Retina (tissue), 1 donor: Measurements from ENCODE around the gene SKI.

ENCODE experiments used
- DNase-seq: peaks from one replicate; pipeline ENCODE4 v3.0.0-alpha.2; 2016

SKI gene

DNA sequence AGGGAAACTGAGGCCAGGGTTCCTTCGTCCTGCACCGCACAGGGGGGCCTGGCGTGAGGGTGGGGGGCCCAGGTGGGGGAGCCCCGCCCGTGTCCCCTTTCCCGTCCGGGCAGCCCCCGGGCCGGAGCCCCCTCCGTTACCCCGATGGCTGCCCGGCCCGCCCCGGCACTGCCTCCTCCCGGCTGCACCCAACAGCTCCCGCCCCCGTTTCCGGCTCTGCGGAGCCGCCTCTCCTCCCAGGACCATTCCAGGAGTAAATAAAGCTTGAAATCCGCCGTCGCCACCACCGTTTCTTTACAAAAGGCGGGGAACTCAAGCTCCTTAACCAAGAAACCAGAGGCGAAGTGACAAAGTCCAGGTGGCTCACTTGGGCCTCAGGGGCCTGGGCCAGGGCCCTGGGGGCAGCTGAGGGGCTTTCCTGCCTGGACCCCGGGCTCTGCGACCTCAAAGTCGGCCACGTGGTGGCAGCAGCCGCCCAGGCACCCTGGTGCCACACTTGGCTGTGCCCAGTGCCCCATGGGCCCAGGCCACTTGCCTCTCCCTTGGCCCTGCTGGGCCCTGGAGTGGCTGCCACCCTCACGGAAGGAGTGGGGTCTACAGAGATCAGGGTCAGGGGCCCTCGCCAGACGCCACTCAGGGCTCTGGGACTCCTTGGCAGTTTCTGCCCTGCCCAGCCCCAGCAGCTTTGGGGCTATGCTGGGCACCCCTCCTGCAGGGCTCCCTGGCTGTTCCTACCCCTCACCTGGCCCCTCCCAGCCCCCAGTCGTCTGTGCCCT is 33.0 kb upstream of the SKI start:
- peak; percentile 94 for DNase-seq

DNA sequence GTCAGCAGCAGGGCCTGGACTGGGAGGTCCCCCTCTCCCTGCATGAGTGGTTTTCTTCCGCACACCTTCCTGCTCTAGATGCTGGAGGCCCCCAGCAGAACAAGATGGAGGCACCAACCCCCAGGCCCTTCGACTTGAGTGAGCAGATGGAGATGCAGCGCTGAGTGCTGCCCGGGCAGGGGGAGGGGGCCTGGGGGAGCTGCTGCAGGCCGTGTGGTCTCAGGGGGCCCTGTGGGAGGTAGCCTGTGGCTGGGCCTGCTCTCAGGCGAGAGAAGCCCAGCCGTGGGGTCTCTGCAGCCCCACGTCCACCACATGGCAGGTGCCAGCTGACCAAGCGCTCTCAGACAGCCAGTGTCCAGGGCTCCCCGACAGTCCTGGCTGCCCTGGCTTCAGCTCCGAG is 32.3 kb upstream of the SKI start:
- peak; percentile 51 for DNase-seq

DNA sequence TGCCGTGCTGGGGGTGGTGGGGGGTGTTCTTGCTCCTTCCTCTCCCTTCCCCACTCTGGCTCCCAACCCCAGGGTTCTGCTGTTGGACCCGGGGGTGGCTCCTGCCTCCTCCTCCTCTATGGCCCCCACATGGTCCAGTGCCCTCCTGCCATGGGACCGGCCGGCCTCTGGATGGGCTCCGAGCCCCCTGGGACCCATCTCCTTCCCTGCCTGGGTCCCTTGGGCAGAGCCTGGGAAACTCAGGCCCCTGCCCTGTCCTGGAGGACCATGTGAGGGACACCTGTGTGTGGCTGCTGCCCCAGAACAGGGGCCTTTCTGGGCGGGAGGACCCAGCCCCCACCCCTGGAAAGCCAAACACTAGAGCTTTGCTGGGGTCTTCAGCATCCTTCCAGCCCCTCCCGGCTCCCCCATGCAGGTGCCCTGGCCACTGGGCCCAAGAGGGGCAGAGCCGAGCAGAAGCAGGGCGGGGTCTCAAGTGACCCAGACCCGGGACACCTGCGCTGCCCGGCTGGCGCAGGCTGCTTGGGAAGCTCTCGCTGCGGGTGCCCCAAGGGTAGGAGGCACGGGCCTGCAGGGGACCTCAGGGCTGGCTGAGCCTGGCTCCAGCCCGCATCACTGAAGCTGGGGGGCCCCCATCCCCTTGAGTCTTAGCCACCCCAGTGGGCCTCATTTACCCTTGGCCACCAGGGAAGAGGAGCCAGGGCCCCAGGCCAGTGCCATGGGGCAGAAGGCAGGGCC is 31.0 kb upstream of the SKI start:
- no peak for DNase-seq

DNA sequence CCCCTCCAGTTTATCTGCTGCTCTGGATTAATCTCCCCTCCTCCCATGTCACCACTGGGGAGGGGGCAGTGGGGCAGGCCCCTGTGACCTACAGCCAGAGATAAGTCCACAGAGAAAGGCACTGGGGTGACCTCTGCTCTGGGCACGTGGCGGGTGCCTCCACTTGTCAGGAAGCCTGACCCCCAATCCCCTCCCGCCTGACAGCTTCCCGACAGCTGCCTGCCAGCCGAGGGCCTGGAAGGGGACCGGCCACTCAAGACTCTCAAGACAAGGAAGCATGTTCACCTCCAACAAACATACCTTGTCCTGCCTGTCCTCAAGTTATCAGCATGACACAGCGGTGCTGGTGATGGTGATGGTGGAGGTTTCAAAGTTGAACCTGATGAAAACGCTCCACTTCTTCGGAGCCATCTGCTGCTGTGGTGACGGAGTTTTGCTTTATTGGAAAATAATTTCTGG is 30.4 kb upstream of the SKI start:
- no peak for DNase-seq

DNA sequence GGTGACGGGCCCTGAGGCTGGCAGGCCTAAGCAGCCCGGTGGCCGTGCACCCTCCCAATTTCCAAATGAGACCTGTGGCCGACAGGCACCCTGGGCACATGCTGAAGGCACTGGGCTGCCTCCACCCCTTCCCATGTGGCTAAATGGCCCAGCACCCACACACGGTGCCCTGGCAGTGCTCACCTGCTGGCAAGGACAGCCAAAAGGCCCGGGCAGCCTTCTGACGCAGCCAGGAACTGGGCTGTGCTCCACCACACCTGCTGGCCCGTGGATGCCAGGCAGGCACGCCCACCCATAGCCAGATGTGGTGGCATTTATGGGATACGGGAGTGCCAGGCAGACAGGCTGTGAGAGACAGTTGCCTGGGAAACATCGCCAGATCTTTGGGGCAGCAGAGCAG is 29.5 kb upstream of the SKI start:
- DNase-seq = no peak

DNA sequence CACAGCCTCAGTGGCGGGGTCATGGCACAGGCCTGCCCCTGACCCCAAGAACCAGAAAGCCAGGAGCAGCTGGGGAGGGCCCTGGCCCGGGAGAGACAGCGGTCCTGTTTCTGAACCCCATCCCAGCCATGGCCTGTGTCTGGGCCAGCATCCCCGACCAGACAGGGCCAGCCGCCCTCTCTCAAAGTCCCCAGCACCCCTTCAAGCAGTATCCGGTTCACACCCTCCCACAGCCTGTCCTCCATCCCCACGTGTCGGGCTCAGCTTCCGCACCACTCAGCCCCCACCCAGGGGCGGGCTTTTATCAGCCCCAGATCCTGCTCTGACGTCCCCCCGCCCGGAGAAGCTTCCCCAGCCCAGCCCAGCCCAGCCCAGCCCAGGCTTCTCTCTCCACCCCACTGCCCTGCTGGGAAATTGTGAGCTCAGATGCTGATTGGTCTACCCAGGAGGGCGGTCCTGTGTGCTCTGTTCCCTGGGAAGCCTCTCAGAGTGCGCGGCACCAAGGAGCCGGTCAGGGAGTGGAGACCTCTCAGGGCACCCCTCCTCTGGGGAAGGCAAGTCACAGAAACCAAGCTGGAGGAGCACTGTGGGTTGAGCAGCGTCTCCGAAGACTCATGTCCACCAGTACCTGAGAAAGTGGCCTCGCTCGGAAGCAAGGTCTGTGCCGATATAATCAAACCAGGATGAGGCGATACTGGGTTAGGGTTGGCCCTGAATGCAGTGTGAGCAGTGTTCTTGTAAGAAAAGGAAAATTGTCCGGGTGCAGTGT is 28.9 kb upstream of the SKI start:
- peak; percentile 69 for DNase-seq

DNA sequence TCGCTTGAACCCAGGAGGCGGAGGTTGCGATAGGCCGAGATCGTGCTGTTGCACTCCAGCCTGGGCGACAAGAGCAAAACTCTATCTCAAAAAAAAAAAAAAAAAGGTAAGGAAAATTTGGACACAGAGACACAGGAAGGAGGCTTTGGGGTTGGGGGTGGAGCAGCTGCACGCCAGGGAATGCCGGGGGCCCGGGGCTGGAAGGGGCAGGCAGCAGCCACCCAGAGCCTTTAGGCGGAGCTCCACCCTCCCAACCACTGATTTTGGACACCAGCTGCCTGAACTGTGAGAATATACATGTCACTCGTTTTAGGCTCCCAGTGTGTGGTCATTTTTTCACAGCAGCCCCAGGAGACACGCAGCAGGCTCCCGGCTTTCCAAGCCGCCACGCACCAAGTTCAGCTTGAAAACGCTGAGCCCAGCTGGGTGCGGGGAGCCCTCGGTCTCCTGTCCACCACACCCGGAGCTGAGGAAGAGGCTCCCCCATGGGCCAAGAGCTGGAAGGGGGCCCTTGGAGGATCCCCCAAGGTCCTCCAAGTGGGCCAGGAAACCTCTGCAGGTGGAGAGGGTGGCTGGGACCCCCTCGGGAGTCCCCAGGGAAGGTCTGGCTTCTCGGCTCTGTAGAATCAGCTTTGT is 27.7 kb upstream of the SKI start:
- no peak for DNase-seq

DNA sequence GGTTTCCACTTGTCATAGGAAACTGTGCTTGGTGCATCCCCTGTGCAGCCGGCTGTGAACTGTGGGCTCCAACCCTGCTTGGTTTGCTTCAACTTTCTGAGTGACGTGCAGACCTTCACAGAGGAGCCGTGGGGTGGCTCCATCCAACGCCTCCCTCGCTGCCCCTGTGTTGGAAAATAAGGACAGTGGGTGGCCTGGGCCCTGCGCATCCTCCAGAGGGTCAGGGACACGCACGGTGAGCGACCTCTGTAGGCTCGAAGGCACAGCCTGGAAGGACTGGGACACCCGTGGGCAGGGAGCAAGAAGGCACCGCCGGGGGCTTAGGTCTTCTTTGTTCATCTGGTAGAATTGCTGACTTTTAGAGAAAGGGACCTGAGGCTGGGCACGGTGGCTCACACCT is 27.1 kb upstream of the SKI start:
- no peak for DNase-seq

DNA sequence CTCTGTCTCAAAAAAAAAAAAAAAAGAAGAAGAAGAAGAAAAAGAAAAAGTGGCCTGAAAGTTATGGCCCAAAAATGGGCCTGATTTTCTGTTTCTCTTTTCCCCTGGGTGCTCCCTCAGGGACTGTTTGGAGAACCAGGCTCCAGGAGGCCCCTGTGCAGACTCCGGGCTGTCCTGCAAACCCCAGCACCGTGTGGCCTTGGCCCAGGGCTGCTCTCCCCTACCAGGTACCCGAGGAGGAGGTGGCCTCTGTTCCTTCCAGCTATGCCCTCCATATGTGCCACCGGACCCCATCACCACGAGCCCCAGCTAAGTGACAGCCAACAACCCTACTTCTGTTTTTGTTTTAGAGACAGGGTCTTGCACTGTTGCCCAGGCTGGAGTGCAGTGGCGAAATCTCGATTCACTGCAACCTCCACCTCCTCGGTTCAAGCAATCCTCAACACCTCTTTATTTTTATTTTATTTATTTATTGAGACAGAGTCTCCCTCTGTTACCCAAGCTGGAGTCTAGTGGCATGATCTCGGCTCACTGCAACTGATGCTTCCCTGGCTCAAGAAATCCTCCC is 26.0 kb upstream of the SKI start:
- DNase-seq = no peak

DNA sequence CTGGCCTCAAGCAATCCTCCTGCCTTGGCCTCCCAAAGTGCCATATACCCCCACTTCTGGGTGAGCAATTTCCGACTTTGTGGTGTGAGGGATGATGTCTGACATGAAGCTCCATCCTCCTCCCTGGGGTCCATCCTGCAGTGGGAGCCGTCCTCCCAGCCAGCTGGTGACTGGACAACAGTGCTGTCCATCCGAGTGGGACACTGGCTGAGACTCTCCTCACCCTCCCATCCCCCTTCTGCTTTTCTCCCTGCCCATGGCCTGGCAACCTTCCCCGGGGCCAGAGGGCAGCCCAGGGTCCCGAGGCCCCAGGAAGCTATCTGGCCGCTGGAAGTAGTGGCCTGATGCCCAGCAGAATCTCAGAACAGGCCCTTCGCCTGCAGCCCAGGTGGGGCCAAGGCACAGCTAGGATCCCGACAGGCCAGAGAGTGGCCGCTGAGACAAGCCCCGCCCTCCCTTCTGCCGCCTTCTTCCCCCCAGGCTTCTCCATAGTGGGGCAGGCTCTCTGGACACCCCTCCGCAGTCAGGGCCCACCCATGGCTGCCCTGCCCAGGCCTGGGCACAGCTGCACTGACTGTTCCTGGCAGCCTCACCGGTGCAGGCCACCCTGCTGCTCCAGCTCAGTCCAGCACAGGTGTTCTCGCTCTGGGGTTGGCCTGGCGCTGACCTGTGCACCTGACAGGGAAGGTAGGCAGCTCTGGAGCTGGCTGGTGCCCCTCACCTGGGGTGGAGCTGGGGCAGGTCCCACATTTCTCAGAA is 25.1 kb upstream of the SKI start:
- DNase-seq = no peak

DNA sequence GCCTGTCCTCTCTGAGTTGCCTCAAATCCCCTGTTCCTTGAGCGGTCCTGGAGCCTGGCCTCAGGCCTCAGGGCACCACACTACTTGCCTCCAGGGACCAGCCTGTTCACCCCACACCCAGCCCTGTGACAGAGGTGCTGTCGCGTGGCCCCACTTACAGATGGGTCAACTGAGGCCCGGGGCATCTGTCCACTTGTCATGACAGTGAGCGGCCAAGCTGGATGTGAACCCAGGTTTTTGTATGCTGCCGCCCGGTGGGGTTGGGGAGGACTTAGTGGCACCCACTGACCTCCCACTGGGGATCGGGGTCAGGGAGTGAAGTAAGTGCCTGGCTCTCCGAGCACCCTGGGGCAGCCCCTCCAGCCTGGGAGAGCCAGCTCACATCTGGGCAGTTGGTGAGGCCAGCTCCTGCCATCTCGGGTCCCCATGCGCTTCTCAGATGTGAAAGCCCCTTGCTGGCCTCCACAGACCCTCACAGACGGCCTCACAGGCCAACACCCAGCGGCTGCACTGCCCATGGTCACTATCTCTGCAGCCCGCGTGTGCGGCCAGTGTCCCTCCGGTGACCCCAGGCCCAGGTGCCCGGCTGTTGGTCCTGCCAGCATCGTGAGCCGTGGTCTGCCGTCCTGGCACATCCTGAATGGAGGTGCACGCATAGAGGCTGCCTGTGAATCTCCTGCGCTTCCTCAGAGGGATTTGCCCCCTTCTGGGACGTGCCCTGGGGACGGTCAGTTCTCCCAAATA is 24.3 kb upstream of the SKI start:
- no peak for DNase-seq

DNA sequence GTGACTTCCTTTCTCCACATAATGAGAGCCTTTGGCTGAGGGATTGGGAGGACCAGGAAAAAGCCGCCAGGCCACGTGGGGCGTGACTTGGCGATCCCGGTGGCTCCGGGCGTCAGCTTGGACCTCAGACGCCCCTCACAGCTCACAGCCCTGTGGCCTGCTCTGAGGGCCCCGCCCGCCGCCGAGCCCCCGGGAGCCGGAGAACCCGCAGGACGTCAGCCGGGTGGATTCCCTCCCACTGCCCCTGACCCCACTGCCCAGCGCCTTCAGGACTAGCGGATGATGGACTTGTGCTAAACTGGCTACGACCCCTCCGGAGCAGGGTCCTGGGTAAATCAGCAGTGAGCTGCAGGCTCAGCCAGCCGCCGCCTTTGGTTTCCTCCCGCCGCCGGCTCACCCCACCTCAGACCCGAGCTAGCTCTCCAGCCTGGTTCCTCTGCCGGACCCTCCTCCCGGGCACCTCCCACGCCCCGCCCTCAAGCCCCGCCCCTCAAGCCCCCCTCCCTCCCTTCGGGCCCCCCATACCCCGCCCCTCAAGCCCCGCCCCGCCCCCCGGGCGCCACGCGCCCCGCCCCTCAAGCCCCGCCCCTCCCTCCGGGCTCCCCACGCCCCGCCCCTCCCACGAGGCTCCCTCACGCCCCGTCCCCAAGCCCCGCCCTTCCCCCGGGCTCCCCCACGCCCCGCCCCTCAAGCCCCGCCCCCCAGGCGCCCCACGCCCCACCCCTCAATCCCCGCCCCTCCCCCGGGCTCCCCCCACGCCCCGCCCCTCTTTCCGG is 23.5 kb upstream of the SKI start:
- peak; percentile 85 for DNase-seq

DNA sequence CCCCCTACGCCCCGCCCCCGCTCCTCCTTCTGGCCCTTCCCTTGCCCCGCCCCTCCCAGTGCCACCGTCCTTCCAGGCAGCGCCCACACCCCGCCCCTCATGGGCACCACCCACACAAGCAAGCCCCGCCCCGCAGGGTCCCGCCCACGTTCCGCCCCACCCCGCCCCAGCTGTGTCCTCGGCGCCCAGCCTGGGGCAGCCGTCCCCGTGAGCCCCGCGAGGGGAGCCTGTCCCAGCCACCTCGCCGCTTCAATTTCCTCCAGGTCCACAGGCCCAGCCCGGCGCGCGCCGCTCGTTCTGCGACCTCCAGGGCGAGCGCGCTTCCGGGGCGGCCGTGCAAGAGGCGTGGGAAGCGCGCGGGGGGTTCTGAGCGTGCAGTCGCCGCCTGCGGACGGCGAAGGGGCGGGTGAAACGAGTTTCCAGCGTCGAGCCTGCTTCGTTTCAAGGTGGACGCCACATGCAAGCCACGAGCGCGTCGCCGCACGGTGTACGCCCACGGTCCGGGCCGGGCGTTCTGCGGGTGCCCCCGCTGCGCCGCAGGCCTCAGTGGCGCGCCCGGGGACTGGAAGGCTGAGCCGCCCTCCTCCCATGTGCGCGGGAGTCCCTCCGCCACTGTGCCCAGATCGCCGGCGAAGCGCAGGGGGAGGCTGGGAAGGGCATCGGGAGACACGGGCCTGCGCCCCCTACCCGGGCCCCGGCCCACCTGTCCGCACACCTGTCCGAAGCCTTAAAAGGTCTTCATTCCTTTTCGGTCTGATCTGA is 22.7 kb upstream of the SKI start:
- DNase-seq = peak; percentile 91

DNA sequence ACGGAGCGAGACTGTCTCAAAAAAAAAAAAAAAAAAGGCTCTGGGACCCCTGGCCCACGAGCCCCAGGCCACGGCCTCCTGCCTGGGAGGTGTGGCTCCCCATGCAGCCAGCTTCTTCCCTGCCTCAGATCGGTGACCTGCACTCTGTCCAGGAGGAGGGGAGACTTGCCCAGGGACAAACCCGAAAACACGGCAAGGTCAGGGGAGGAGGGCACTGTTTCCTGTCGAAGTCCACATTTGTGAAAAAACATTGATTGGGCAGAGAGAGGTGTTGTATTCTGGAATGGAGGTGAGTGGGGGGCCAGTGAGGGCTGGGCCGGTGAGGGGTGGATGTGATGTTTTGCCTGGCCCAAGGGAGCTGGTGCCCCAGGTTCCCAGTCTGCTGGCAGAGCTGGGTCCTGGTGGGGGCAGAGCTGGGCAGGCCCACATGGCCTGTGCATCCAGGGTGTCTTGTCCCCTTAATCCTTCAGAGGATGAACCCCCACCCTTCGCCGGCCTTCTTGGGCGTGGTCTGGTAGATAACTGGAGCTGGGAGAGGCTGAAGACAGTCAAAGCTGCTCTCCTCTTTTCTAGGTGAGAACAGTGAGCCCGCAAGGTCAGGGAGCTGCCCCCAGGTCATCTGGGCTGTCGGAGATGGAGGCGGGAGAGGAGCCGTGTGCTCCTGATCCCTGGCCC is 21.2 kb upstream of the SKI start:
- no peak for DNase-seq

DNA sequence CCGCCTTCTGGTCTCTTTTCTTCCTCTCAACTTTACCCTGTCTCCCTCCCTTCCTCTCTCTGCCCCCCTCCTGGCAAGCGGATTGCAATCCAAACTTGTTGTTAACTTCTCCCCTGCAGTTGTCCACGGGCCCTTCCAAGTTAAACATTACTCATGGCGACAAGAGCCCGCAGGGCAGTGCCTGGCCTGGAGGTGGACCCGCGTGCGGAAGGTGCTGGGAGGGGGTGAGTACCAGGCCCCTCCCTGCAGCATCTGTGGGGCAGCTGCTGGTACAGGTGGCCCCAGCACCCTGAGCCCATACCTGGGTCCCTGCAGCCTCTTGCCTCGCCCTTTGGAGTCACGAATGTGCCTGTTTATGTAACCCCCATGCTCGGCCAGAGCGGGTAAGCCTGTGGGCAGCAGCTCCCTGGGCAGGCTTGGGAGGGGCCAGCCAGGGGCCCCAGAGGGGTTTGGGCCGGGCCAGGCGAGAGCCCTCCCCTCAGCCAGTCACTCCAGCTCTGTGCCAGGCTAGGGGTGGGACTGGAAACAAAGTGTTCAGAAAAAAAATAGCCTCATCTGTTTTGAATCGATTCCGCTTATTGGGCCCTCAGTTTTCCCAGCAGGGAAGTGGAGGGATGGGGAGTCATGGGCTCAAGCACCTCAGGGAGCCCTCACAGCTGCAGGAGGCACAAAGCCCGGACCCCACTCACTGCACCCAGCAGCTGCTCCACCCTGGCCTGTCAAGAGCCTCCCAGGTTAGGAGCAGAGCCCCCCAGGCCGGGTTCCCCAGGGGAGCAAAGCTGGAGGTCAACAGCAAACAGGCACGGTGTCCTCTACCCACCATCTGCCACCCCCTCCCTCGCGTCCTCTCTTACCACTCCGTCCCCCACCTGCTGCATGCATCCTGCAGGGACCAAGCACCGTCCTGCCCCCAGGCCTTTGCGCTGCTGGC is 19.5 kb upstream of the SKI start:
- DNase-seq = no peak

DNA sequence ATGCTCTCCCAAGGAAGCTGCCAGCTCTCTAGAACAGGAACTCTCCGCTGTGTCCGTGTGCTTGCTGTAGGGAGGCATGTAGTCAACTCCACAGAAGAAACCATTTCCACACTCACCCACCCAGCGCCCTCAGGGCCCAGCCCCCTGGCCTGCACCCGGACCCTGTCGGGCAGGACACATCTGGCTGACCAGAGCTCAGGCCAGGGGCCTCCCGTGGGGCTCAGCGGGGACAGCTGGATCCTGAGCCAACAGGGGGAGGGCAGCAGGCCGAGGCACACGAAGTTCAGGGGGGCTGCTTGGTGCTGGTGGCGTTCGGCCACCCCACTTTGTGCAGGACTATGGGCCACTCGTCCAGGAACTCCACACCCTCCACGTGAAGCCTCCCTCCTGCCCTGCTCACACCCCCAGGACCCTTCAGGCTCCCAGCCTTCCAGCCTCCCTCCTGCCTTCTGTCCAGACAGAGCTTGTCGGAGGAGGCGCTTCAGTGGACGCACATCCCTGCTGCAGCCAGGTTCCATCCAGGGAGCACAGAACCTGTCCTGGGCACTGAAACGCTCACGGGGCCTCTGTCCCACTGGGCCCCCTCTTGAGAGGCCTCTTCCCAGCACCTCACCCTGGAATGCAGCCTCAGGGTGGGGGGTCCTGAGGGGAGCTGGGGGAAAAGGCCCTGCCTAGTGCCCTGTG is 18.6 kb upstream of the SKI start:
- no peak for DNase-seq

DNA sequence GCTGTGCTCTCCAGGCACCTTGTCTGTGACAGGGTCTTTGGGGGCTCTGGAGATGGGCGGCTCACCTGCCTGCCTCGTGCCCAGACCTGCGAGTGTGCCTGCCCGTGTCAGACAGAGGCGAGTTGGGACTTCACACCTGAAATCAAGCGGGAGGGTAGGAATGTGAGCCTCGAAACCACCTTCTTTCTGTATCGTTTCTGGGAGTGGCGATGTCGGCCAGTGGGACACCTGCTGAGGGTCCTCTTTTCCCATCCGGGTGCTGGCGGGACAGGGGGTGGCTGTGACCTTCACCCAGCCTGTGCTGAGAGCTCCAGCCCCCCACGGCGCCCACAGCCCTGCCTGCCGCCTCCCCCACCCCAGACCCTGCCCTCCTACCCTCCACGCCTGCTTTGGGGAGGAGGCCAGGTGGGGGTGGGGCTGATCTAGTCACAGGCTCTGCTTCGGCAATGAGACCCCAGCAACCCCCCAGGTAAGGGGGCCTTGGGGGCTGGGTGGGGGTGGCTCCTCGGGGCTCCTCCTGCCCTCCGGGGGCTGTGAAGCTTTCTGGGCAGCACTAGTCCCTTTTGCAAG is 17.9 kb upstream of the SKI start:
- no peak for DNase-seq
